RWPE2 (cell line): ENCODE results near the gene KIF3B.

Source experiments
- ATAC-seq: fragments of 200-7000 bp; cut with Tn5 transposase; 3 replicates; pipeline ENCODE4 v1.9.1; 2021; ENCODE audit warnings: low read depth
- DNase-seq: peaks from one replicate; pipeline ENCODE4 v3.0.0-alpha.2; 2020; ENCODE audit warnings: low spot score
- H3K27ac ChIP-seq: fragments of 450-650 bp; 2 replicates; pipeline ENCODE4 v1.5.1; 2017; ENCODE audit warnings: mild to moderate bottlenecking; ENCODE audit not compliant: poor library complexity, severe bottlenecking
- H3K27me3 ChIP-seq: fragments of 250-450 bp; sonication (Bioruptor Pico); 2 replicates; pipeline ENCODE4 v1.5.1; 2021; ENCODE audit warnings: mild to moderate bottlenecking, moderate library complexity; ENCODE audit not compliant: insufficient read depth, poor library complexity, severe bottlenecking
- H3K36me3 ChIP-seq: fragments of 250-450 bp; sonication (Bioruptor Pico); 2 replicates; pipeline ENCODE4 v1.5.1; 2020; ENCODE audit warnings: low read depth, mild to moderate bottlenecking, moderate library complexity
- H3K4me1 ChIP-seq: fragments of 250-450 bp; sonication (Bioruptor Pico); 2 replicates; pipeline ENCODE4 v1.5.1; 2021; ENCODE audit warnings: mild to moderate bottlenecking, moderate library complexity; ENCODE audit not compliant: insufficient read depth, poor library complexity, severe bottlenecking
- H3K4me3 ChIP-seq: fragments of 250-450 bp; sonication (Bioruptor Pico); 2 replicates; pipeline ENCODE4 v1.5.1; 2021; ENCODE audit warnings: mild to moderate bottlenecking, moderate library complexity; ENCODE audit not compliant: severe bottlenecking
- H3K9me3 ChIP-seq: fragments of 250-450 bp; sonication (Bioruptor Pico); 2 replicates; pipeline ENCODE4 v1.5.1; 2021; ENCODE audit warnings: mild to moderate bottlenecking, moderate library complexity; ENCODE audit not compliant: severe bottlenecking
- TF ChIP-seq, protein P1 (sequence below): fragments of 450-650 bp; IDR thresholded peaks from one replicate; pipeline ENCODE4 v1.5.1; 2017; ENCODE audit warnings: mild to moderate bottlenecking, moderate library complexity; ENCODE audit not compliant: poor library complexity, severe bottlenecking

The KIF3B gene

GRCh38 chr20:32231245-32231644 lies 46.2 kb upstream of the KIF3B start:
- Histone ChIP-seq H3K27ac (no peak overlapping the region), H3K4me3 (no peak overlapping the region), H3K36me3 (peaks cover 88% of the 10 kb centered on the region), H3K9me3 (no peaks in the 10 kb centered on the region), H3K4me1 (peaks cover 7% of the 10 kb centered on the region), H3K27me3 (no peaks in the 10 kb centered on the region)
- DNase-seq (no peak), ATAC-seq (no peak)
- TF ChIP-seq, protein P1, sequence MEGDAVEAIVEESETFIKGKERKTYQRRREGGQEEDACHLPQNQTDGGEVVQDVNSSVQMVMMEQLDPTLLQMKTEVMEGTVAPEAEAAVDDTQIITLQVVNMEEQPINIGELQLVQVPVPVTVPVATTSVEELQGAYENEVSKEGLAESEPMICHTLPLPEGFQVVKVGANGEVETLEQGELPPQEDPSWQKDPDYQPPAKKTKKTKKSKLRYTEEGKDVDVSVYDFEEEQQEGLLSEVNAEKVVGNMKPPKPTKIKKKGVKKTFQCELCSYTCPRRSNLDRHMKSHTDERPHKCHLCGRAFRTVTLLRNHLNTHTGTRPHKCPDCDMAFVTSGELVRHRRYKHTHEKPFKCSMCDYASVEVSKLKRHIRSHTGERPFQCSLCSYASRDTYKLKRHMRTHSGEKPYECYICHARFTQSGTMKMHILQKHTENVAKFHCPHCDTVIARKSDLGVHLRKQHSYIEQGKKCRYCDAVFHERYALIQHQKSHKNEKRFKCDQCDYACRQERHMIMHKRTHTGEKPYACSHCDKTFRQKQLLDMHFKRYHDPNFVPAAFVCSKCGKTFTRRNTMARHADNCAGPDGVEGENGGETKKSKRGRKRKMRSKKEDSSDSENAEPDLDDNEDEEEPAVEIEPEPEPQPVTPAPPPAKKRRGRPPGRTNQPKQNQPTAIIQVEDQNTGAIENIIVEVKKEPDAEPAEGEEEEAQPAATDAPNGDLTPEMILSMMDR, result no peak

DNA sequence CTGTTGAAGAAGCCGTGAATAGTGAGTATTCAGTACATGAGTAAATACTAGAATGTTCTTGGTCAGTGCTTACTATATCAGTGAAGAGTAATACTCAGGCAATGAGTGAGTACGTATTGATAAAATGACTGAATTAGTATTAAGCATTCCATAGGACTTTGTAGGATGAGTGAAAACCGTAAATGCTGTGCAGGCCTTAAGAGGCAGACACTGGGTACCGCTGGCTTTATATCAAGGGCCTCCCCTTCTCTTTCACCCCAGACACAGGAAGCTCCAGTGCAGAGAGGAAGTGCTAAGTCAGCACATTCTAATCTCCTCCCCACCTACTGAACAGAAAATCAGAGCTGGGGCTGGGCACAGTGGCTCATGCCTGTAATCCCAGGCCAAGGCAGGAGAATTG lies 45.6 kb upstream of the KIF3B start:
- Histone ChIP-seq H3K9me3 (no peaks in the 10 kb centered on the region), H3K4me1 (peaks cover 7% of the 10 kb centered on the region), H3K27ac (no peak overlapping the region), H3K27me3 (no peaks in the 10 kb centered on the region), H3K4me3 (no peak overlapping the region), H3K36me3 (peaks cover 82% of the 10 kb centered on the region)
- no peak for DNase-seq
- TF ChIP-seq, protein P1, result no peak
- no peak for ATAC-seq

GRCh38 chr20:32232326-32232886 lies 45.0 kb upstream of the KIF3B start:
- H3K36me3 ChIP-seq, result peaks cover 77% of the 10 kb centered on the region

DNA sequence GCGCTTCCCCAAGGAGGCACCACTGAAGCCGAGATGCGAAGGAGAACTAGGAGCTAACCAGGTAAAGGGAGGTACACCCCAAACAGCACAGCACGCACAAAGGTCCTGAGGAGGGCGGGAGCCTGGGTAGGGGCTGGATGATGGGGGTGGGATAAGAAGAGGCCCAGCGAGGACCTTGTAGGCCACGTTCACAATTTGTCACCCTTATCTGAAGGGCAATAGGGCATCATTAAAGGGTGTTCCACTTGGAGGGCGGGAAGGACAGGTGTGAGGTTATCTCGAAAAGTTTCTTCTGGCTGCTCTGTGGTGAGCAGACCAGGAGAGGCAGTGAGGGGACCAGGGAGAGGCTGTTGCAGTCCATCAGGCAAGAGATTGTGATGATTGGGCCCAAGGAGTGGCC lies 44.2 kb upstream of the KIF3B start:
- DNase-seq, result no peak
- H3K4me1 ChIP-seq, result peaks cover 7% of the 10 kb centered on the region
- TF ChIP-seq, protein P1, result no peak

More at GRCh38 chr20:32232326-32232886, 45.0 kb upstream of the KIF3B start:
- peaks cover 7% of the 10 kb centered on the region for H3K4me1 ChIP-seq
- H3K9me3 ChIP-seq, result no peaks in the 10 kb centered on the region
- TF ChIP-seq, protein P1, result no peak
- no peak for DNase-seq
- no peak for ATAC-seq
- H3K4me3 ChIP-seq, result no peak overlapping the region
- H3K27ac ChIP-seq, result no peak overlapping the region
- no peaks in the 10 kb centered on the region for H3K27me3 ChIP-seq

DNA sequence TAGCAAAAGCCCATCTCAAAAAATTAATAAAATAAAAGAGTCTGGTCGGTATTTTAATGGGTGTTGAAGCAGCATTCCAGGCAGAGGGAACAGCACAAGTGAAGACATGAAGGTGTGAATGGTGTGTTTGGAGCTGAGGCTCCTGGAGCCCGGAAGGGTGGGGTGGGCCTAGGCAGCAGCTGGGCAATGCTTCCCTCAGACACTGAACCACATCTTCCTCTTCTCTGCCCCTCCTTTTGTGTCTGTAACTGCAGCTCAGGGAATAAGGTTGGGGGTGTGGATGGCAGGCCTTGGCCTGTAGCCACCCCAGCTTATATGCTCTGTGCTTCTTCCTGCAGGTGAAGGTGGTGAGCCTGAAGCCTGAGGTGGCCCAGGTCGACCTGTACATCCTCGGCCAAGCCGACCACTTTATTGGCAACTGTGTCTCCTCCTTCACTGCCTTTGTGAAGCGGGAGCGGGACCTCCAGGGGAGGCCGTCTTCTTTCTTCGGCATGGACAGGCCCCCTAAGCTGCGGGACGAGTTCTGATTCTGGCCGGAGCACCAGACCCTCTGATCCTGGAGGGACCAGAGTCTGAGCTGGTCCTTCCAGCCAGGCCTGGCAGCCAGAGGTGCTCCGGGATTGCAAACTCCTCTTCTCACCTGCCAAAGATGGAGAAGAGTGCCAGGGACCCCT lies 43.2 kb upstream of the KIF3B start:
- DNase-seq (no peak), ATAC-seq (no peak)
- no peaks in the 10 kb centered on the region for H3K9me3 ChIP-seq
- H3K27ac ChIP-seq, result no peak overlapping the region
- no peaks in the 10 kb centered on the region for H3K27me3 ChIP-seq
- TF ChIP-seq, protein P1, result no peak
- no peak overlapping the region for H3K4me3 ChIP-seq
- peaks cover 58% of the 10 kb centered on the region for H3K36me3 ChIP-seq
- peaks cover 7% of the 10 kb centered on the region for H3K4me1 ChIP-seq

More for the DNA sequence above, 44.2 kb upstream of the KIF3B start:
- H3K9me3 ChIP-seq, result no peaks in the 10 kb centered on the region
- no peaks in the 10 kb centered on the region for H3K27me3 ChIP-seq
- ATAC-seq, result no peak
- peaks cover 68% of the 10 kb centered on the region for H3K36me3 ChIP-seq
- H3K4me3 ChIP-seq, result no peak overlapping the region
- H3K27ac ChIP-seq, result no peak overlapping the region
